ENCODE data around the gene FAM209A.
"Not testable (repeated sequence)": the region's sequence is repeated elsewhere in the genome, so short reads cannot be mapped to it uniquely, and the experiment has no call there.

The FAM209A gene, protein sequence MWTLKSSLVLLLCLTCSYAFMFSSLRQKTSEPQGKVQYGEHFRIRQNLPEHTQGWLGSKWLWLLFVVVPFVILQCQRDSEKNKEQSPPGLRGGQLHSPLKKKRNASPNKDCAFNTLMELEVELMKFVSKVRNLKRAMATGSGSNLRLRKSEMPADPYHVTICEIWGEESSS

DNA sequence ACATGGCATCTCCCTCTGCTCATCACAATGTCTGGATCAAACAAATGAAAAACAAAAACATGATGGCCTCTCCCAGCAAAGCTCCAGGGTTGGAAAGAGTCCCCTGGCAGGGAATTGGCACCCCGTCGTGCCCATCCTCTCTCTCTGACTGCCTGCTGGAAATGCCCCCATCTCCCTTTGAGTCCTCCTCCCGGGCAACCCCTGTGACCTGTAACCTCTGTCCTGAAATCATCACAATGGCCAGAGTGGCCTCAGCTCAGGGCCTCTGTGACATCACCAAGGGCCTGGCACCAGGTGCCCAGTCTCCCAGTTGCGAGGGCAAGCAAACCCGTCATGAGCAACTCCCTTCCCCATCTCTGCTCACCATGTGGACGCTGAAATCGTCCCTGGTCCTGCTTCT, at the start of gene FAM209A:
Gene FAM209A (plus strand): TSS at position 301 of the 400 bp plus-strand sequence. CDS start 65 bp downstream, at position 366.
- DNase-seq (ENCODE audit: low read depth) = not testable (repeated sequence)

DNA sequence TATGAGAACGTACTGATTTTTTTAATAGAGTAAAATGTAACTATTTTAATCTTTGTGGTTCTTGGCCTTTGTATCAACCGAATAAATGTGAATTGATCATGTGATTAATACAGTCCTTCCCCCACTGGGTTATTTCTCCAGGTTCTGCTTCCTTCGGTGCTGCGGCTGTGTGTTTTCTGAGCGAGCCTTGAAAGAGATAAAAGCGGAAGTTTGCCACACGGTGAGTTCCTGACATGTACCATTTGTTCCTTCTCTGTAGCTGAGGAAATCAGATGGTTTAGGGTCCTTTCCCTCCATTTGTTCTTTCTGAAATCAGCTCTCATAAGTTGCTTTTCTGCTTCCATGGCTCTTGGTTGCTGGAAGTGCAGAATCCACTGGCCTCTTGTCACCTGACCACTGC, 40.6 kb upstream of the FAM209A start:
- DNase-seq (ENCODE audit: low read depth) = no peak

DNA sequence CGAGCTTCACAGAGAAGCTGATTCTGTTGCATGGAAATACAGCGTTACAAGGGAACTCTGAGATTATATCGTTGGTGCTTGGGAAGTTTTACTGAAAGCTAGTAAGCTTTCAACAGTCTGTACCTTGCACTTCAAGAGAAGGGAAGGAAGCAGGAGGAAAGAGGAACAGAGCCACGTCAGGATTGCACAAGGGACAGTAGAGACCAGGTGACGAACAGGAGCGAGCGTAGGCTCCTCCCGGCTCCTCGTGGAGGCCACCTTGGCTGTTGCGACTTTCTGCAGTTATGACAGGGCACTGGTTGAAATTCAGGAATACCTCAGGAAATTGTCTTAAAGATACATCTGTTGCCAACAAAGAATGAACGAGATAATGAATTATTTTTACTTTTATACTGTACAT, 37.3 kb upstream of the FAM209A start:
- DNase-seq (ENCODE audit: low read depth) = no peak

DNA sequence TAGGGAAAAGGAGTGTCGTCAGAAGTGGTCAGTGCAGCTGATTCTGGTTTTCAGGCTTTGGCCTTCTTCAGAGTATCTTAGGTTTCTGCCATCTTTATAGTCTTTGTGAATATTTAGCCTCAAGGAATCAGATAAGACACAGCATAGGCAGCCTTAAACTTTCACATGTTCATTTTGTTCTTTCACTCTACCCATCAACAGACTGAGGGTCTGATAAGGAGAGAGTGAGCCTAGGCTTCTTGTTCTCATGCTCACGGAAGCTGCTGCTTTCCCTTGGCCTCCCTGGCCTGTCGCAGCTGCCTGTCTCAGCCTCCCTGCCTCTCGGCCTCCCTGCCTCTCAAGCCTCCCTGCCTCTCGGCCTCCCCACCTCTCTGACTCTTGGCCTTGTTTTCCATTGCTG, 36.0 kb upstream of the FAM209A start:
- no peak for DNase-seq (ENCODE audit: low read depth)

DNA sequence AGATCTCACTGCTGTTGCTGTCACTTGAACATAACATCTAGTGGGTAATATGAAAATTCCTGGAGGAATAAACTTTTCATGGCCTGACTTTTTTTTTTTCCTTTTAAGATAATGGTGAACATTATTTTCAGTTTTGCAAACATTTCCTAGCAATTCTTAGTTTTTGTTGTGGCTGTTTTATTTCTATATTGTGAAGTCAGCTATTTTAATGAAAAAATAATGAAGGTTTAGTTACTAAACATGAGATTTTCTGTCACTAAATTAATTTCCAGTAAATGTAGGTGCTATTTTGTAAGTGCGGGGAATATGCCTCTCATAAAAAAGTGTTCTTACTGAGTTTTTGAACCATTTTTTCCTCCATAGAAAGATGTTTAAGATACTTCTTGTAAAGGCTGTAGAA, 23.4 kb upstream of the FAM209A start:
- DNase-seq (ENCODE audit: low read depth) = no peak

DNA sequence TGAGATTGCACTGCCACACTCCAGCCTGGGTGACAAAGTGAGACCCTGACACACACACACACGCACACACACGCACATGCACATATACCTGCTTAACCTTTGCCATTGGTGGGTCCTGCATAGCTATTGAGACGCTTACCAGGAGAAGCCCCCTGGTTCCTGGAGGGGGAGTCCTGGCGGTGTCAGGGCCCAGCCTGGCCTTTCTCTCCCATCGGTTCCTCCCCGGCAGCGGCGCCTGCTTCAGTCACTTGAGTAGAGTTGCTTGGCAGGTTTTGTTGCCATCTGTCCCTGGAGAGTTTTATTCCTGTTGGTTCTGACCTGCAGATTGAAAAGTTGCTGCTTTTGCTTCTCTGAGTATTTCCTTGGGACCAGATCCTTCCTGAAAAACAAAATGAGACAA, 20.6 kb upstream of the FAM209A start:
- DNase-seq (ENCODE audit: low read depth) = no peak

DNA sequence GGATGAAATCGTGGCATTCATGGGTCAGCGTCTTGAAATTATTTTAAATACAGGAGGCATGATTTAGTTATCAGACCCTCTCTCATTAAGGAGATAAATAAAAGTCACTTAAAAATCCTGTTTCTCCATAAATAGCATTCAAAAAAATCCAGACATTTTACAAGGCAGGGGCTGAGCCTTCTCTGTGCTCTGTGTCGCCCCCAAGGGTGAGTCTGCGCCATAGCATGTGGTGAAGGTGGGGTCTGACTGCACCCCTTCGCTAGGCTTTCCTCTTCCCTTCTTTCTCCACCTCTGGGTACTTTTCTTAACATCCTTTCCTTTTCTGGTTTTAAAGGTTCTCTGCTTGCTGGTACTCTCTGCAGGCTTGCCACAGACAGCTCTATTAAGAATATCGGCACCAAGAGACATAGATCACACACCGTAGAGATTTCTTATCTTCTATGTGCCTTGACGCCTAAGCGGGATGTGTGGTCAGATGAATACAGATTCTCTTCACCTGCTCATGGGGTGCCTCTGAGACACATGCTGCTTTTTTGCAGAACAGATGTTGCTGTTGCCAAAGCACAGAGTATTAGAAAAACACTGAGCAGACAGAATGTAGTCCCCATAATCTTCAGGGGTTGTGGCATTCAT, 20.1 kb upstream of the FAM209A start:
- no peak for DNase-seq (ENCODE audit: low read depth)

DNA sequence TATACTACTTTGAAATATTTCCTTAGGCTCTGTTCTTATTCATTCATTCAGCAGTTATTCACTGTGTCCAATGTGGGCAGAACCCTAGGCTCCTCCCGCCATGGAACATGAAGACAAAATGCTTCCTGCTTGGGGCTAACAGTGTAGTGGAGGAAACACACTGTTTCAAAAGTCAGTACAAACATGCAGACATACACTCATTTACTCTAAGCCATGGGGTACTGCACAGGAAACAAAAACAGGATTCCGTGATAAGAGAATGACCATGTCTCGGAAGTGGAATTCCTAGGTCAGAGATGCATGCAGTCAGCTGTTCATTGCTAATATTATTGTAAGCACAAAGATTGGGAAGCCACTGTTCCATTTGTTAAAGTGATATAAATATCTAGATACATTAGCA, 18.4 kb upstream of the FAM209A start:
- DNase-seq (ENCODE audit: low read depth) = no peak

DNA sequence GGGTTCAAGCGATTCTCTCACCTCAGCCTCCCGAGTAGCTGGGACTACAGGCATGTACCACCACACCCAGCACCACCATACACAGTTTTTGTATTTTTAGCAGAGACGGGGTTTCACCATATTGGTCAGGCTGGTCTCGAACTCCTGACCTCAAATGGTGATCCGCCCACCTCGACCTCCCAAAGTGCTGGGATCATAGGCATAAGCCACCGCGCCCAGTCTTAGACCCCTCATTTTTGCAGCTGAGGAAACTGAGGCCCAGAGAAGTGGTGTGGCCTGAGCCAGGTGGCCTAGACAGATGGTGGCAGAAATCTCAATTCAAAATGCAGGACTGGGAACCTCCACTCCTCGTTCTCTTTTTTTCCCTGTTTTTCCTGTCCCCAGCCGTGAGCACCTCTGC, 12.6 kb upstream of the FAM209A start:
- no peak for DNase-seq (ENCODE audit: low read depth)

DNA sequence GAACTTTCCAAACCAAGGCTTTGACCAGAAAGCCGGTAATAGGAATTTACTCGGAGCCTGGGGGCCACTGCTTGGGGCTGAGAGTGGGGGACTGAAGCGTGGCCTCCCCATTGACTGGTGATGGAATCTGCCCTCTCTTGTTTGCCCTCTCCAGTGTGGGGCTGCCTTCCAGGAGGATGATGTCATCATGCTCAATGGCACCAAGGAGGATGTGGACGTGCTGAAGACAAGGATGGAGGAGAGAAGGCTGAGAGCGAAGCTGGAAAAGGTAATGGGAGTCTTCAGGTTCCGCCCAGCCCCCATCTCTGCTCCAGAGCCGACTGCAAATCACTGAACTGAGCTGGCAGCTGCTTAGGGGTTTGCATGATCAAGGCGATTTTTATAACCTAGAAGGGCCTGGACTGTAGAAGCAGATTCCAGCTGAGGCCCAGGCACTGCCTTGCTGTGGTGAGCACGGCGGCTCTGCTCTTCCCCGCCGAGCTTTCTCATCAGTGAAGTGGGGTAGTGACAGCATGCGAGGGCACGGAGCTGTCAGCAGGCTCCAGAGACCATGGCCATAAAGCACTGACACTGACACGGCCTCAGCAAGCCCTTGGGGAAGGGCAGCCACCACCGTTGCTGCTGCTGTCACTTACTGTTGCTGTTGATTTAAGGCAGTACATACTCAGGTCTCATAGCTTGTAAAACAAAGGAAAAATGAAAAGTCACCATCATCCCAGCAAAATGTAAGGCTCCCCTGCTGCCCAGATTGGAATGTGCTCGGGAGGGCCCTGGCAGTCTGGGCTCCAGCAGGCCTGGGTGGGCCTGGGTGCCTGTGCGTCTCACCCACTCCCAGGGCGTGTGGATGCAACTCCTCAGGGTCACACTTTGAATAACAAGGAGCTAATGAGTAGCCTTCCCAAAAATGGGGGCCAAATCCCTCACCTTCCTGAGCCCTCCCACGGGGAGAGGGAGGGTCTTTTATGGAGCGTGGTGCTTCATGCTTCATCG, 11.1 kb upstream of the FAM209A start:
- DNase-seq (ENCODE audit: low read depth) = no peak

DNA sequence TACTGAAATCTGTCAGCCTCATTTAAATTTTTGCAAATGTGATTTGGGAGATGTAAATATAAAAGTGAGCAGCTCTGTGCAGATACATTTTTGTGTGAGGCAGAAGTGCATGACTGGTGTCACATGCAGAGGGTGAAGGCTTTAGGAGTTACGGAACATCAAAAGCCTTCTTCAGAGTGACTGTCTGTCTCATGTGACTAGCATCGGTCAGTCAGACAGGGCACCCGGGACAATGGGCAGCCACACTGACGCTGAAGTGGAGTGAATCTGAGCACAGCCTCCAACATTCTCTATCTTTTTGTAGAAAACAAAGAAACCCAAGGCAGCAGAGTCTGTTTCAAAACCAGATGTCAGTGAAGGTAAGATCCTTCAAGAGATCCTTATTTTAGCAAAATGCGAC, 7.9 kb upstream of the FAM209A start:
- DNase-seq (ENCODE audit: low read depth) = no peak

DNA sequence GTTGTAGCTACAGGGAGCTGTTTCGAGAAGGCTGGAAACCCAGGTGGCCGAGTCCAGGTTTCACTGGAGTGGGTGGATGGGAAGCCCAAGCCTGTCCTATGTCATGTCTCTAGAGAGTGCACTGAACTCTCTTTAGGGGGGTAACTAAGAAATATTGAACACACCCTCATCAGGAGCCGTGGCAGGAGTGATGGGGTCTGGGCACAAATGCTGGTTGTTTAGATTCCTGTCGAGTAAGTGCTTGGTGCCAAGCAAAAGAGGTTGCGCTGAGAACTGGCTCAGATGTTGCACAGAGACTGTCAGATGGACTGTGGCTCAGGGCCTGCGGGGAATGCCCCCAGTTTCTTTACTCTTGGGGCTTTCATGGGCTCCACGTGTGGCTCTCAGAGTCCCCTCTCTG, 7.3 kb upstream of the FAM209A start:
- no peak for DNase-seq (ENCODE audit: low read depth)

DNA sequence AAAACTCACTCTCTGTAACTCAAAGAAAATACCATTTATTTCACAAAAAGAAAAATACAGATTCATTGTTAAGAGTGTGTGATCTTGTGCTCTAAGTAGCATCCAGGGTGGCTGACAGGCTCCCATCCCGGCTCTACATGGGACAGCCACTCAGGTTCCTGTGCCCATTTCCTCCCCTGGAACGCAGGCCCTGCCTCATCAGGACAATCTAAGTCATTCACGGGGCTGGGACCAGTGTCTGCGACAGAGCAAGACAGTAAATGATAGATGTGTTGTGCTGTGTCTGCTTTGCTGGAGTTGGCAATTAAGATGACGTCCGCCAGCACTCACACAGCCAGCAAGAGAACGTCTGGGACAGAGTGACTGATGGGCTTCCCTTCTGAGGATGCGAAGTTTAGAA, 6.9 kb upstream of the FAM209A start:
- DNase-seq (ENCODE audit: low read depth) = no peak

DNA sequence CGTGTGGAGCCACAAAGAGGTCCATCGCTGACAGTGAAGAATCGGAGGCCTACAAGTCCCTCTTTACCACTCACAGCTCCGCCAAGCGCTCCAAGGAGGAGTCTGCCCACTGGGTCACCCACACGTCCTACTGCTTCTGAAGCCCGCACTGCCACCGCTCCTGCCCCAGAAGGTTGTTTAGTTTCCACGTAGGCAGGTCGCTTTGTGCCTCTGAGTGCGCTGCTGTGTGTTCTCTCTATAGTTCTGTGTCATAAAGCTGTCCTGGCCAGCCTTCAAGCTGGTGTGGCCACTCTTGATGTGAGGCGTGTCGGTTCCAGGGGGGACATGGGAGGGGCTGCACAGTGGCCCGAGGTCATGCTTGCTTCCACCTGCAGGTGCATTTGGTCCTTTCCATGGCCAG, 6.4 kb upstream of the FAM209A start:
- no peak for DNase-seq (ENCODE audit: low read depth)

DNA sequence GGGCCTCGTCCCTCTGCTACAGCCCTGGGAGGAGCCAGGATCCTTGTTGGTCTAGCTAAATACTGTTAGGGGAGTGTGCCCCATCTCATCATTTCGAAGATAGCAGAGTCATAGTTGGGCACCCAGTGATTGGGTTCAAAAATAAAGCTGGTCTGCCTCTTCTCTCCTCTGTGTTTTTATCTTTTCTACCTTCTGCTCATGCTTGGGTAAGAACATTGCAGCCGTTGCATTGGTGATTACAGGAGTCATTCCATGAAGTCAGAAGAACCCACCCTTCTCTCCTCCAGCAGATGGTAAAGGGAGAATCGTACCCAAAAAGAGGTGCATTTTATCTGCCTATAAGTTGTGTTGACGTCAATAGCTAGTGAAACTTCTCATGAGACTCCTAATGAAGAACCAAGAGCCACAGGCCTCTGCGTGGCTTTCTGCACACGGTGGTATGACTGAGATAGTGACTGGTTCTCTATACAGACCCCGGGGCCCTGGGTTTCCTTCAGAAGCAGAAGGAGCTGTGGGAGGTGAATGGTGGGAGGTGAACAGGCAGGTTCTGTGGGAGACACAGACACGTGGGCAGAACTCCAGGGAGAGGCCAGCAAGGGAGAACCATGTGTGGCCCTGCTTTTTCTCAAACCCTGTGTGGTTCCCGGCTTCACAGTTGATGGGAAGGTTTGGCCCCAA, 5.7 kb upstream of the FAM209A start:
- no peak for DNase-seq (ENCODE audit: low read depth)

DNA sequence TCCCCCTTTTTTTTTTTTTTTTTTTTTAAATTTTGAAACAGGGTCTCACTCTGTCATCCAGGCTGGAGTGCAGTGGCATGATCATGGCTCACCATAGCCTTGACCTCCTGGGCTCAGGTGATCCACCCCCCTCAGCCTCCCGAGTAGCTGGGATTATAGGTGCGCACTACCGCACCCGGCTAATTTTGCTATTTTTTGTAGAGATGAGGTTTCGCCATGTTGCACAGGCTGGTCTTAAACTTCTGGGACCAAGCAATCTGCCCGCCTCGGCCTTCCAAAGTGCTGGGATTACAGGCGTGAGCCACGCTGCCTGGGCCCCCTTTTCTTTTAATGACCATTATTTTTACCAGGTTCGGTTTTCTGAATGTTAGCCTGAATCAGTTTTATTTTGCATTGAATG, 5.0 kb upstream of the FAM209A start:
- no peak for DNase-seq (ENCODE audit: low read depth)

DNA sequence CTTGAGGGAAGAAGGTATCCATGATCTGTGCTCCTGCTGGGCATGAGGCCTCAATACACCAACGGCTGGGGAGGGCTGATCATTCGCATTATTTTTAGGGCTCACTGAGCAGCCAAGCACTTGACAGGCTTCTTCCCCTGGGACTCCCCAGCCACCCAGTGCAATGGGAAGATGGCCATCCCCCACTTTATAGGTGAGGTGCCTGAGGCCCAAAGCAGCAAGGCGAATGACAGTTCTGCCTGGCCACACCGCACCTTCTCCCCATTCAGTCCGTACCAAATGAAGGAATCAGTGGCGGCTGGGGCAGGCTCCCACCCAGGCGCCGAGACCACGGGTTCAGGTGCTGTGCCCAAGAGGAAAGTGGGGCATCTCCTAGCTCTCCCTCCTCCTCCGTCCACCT, 4.4 kb upstream of the FAM209A start:
- no peak for DNase-seq (ENCODE audit: low read depth)

DNA sequence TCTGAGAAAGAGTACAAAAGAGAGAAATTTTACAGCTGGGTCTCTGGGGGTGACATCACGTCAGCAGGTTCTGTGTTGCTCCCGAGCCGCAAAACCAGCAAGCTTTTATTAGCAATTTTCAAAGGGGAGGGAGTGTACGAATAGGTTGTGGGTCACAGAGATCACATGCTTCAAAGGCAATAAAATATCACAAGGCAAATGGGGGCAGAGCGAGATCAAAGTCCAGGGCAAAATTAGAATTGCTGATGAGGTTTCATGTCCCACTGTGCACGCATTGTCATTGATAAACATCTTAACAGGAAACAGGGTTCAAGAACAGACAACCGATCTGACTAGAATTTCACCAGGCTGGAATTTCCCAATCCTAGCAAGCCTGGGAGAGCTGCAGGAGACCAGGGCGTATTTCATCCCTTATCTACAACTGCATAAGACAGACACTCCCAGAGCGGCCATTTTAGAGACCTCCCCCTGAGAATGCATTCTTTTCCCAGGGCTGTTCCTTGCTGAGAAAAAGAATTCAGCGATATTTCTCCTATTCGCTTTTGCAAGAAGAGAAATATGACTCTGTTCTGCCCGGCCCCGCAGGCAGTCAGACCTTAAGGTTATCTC, 3.7 kb upstream of the FAM209A start:
- DNase-seq (ENCODE audit: low read depth) = not testable (repeated sequence)

DNA sequence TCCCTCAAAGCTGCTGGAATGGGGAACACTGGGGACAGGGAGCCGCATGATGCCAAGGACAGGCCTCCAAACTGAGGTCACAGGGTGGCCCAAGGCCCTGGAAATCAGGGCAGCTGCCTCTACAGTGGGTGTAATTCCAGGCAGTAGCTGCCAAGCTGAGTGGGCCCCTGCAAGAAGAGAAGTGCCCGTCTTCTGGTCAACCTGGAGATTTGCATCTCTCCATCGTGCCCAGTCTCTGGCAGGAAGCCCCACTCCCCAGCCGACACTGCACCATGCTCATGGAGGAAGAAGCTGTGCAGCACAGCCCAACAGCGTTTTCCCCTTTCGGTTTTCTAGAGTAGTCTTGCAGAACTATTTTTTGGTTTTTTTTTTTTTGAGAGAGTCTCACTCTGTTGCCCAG, 2.2 kb upstream of the FAM209A start:
- DNase-seq (ENCODE audit: low read depth) = no peak

DNA sequence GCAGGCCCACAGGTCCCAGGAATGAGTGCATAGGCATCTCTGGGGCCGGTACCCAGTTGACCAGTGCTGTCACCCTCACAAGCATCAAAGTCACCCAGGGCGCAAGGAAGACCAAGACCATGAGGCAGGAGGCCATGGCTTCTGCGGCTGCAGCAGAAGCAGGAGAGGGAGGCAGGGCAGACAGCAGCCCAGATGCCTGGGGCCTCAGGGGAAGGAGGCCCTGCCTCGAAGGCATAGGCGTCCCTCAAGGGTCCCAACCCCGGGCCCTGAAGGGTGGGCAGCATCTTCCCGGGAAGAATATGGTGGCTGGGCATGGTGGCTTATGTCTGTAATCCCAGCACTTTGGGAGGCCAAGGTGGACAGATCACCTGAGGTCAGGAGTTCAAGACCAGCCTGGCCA, 3.0 kb downstream of the FAM209A start:
- DNase-seq (ENCODE audit: low read depth) = no peak

DNA sequence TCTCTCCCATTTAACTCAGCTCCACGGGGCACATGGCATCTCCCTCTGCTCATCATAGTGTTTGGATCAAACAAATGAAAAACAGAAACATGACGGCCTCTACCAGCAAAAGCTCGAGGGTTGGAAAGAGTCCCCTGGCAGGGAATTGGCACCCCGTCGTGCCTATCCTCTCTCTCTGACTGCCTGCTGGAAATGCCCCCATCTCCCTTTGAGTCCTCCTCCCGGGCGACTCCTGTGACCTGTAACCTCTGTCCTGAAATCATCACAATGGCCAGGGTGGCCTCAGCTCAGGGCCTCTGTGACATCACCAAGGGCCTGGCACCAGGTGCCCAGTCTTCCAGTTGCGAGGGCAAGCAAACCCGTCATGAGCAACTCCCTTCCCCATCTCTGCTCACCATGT, 8.4 kb downstream of the FAM209A start, which contains the start of gene FAM209B:
Gene FAM209B (plus strand): TSS at position 301 of the 400 bp plus-strand sequence. CDS start 96 bp downstream, at position 397.
- DNase-seq (ENCODE audit: low read depth) = not testable (repeated sequence)

DNA sequence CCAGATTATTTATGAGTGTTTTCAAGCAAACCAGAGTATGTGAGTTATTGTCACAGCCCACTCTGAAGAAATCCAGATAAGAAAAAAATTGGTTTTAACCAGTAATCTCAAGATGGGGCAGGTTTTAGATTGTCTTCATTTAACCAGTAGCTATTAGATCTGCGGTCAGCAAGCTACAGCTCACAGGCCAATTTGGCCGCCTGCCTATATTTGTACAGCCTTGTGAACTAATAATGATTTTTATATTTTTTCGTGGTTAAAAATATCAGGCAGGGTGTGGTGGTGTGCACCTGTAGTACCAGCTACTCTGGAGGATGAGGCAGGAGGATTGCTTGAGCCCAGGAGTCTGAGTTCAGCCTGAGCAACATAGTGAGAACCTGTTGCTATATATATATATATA, 13.5 kb downstream of the FAM209A start:
- DNase-seq (ENCODE audit: low read depth) = no peak

Measured in non-pigmented ciliary epithelial cell (primary cell).